KOPT-K1 (cell line): ENCODE results near the gene AMZ2.
"Not testable (repeated sequence)": the region's sequence is repeated elsewhere in the genome, so short reads cannot be mapped to it uniquely, and the experiment has no call there.

ENCODE experiments used
- H3K27ac ChIP-seq: fragments of 200-600 bp; sonication (generic); 2 replicates; pipeline ENCODE4 v1.5.1; 2016; ENCODE audit warnings: antibody characterized with exemption, mild to moderate bottlenecking, low read depth, low read length; ENCODE audit not compliant: poor library complexity, severe bottlenecking
- H3K36me3 ChIP-seq: fragments of 200-600 bp; sonication (generic); 2 replicates; pipeline ENCODE4 v1.5.1; 2017; ENCODE audit warnings: antibody characterized with exemption, mild to moderate bottlenecking, low read length, moderate library complexity; ENCODE audit not compliant: insufficient read depth
- H3K9me3 ChIP-seq: fragments of 200-600 bp; sonication (generic); 2 replicates; pipeline ENCODE4 v1.5.1; 2017; ENCODE audit warnings: antibody characterized with exemption, low read length, mild to moderate bottlenecking; ENCODE audit not compliant: insufficient read depth, poor library complexity, severe bottlenecking

The AMZ2 gene

GRCh38 chr17:68210570-68211315, 37.1 kb upstream of the AMZ2 start:
- Histone ChIP-seq H3K9me3 (no peaks in the 10 kb centered on the region), H3K27ac (no peak overlapping the region), H3K36me3 (peaks cover 39% of the 10 kb centered on the region)

- H3K9me3 ChIP-seq, H3K27ac ChIP-seq: not testable (repeated sequence)
- H3K36me3 ChIP-seq: peaks cover 43% of the 10 kb centered on the region
These were observed 34.1 kb upstream of the AMZ2 start for GRCh38 chr17:68213428-68214411.

- peaks cover 28% of the 10 kb centered on the region for H3K36me3 ChIP-seq
- not testable (repeated sequence) for H3K27ac ChIP-seq, H3K9me3 ChIP-seq
These were observed 32.4 kb upstream of the AMZ2 start for GRCh38 chr17:68215453-68215852.

DNA sequence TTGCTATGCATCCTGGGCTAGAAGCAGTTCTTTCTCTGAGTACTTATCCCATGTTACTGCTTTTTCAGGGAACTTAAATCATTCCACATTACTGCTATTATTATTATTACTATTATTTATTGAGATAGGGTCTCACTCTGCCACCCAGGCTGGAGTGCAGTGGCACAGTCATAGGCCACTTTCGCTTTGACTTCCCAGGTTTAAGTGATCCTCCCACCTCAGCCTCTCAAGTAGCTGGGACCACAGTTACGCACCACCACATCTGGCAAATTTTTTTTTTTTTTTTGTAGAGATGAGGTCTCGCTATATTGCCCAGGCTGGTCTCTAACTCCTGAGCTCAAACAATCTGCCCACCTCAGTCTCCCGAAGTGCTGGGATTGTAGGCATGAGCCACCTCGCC, 28.4 kb upstream of the AMZ2 start:
- H3K27ac ChIP-seq, H3K36me3 ChIP-seq, H3K9me3 ChIP-seq: not testable (repeated sequence)

GRCh38 chr17:68220186-68220585, 27.7 kb upstream of the AMZ2 start:
- not testable (repeated sequence) for H3K9me3 ChIP-seq, H3K27ac ChIP-seq, H3K36me3 ChIP-seq

- H3K9me3 ChIP-seq, H3K27ac ChIP-seq, H3K36me3 ChIP-seq: not testable (repeated sequence)
These were observed 27.1 kb upstream of the AMZ2 start for GRCh38 chr17:68220786-68221185.

DNA sequence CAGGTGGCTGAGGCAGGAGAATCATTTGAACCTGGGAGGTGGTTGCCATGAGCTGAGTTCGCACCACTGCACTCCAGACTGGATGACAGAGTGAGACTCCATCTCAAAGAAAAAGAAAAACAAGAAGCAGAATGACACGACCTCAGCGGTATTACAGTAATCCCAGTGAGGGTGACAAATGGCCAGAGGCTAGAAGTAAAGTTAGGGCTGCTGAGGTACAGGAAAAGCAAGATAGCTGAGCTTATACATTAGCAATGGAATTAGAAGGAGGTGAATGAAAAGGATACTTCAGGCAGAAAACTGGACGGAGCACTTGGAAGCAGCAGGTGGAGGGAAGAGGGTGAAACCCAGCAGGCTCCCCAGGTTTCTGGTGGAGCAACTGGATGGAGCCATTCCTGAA, 26.1 kb upstream of the AMZ2 start:
- H3K9me3 ChIP-seq: no peaks in the 10 kb centered on the region
- no peak overlapping the region for H3K27ac ChIP-seq
- peaks cover 10% of the 10 kb centered on the region for H3K36me3 ChIP-seq

GRCh38 chr17:68222606-68223005, 25.2 kb upstream of the AMZ2 start:
- peaks cover 10% of the 10 kb centered on the region for H3K36me3 ChIP-seq

DNA sequence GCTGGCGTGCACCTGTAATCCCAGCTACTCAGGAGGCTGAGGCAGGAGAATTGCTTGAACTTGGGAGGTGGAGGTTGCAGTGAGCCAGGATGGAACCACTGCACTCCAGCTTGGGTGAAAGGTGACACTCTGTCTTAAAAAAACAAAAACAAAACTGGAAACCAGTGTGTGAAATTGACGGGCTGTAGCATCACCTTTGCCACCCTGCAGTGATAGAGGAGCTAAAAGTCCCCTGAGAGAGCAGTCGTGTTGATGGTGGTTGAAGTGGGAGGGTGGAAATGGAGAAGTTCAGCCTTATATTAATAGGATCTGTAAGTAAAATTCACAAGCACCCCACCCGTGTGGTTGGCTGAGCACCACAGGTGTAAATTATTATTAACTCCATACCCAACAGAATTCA, 22.8 kb upstream of the AMZ2 start:
- not testable (repeated sequence) for H3K9me3 ChIP-seq, H3K27ac ChIP-seq, H3K36me3 ChIP-seq

More at GRCh38 chr17:68222606-68223005, 25.2 kb upstream of the AMZ2 start:
- Histone ChIP-seq H3K27ac (no peak overlapping the region), H3K9me3 (no peaks in the 10 kb centered on the region)

DNA sequence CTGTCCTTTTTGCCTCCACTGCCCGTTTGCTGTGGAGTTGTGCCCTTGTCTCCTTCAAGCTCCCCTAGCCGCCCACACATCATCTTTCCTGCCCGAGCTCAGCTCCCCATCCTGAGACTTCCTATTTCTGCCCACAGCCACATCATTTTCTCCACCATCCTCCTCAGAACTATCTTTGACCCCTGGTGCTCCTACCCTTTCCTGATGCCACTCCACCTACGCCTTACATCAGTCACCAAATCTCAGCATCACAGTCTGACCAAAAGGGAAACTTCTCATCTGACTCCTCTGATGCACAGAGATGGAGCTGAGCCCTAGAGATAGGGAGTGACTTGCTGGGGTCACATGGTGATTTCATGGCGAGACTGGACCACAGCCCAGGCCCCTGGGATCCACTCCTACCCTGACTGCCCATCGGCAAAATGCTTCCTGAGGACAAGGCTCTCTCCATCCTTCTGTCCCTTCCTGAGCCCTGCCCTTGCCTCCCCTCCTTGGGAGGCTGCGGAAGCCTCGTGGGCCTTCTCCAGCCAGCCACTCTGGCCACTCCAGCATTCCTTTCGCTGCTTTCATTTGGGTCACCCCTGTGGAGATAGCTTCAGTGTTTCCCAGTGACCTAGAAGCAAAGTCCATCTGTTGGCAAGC, 19.7 kb upstream of the AMZ2 start:
- H3K27ac ChIP-seq, H3K36me3 ChIP-seq, H3K9me3 ChIP-seq: not testable (repeated sequence)

GRCh38 chr17:68228817-68229570, 18.8 kb upstream of the AMZ2 start:
- Histone ChIP-seq H3K9me3 (no peaks in the 10 kb centered on the region), H3K36me3 (peaks cover 8% of the 10 kb centered on the region; the same call in 1 of the 2 replicates), H3K27ac (no peak overlapping the region)

GRCh38 chr17:68229619-68230018, 18.2 kb upstream of the AMZ2 start:
- Histone ChIP-seq H3K36me3 (peaks cover 8% of the 10 kb centered on the region; the same call in 1 of the 2 replicates), H3K27ac (no peak overlapping the region), H3K9me3 (no peaks in the 10 kb centered on the region)

- not testable (repeated sequence) for H3K9me3 ChIP-seq, H3K36me3 ChIP-seq, H3K27ac ChIP-seq
These were observed 16.7 kb upstream of the AMZ2 start for GRCh38 chr17:68231131-68231530.

GRCh38 chr17:68231541-68231940, 16.3 kb upstream of the AMZ2 start:
- Histone ChIP-seq H3K27ac (no peak overlapping the region), H3K9me3 (no peaks in the 10 kb centered on the region), H3K36me3 (peaks cover 8% of the 10 kb centered on the region; the same call in 1 of the 2 replicates)
